AG04449 (cell line): ENCODE data around the gene BAZ1B.

Experiments
- CTCF ChIA-PET: fragments of 350-600 bp; formaldehyde crosslinking; extraction: SDS; loops from one replicate; lab custom pipeline; 2021; ENCODE audit warnings: antibody characterized with exemption; lab: Yijun Ruan, JAX
- POLR2A ChIA-PET: fragments of 400-600, 350-600 bp; formaldehyde crosslinking; extraction: SDS; loops from one replicate; lab custom pipeline; 2020; ENCODE audit warnings: antibody characterized with exemption, inconsistent platforms; lab: Yijun Ruan, JAX
- DNase-seq: peaks from one replicate; pipeline ENCODE4 v3.0.0-alpha.2; 2010; ENCODE audit warnings: low read depth, low spot score
- H3K4me3 ChIP-seq: 2 replicates; pipeline ENCODE4 v1.5.1; 2011; ENCODE audit warnings: low read depth, mild to moderate bottlenecking, control low read depth, low read length
- TF ChIP-seq, protein P1 (sequence below): IDR thresholded peaks from one replicate; pipeline ENCODE4 v1.5.1; 2011; ENCODE audit warnings: mild to moderate bottlenecking, moderate library complexity, low read length, control low read depth, inconsistent platforms; ENCODE audit not compliant: insufficient read depth; ENCODE audit errors: missing control alignments

Gene BAZ1B

DNA sequence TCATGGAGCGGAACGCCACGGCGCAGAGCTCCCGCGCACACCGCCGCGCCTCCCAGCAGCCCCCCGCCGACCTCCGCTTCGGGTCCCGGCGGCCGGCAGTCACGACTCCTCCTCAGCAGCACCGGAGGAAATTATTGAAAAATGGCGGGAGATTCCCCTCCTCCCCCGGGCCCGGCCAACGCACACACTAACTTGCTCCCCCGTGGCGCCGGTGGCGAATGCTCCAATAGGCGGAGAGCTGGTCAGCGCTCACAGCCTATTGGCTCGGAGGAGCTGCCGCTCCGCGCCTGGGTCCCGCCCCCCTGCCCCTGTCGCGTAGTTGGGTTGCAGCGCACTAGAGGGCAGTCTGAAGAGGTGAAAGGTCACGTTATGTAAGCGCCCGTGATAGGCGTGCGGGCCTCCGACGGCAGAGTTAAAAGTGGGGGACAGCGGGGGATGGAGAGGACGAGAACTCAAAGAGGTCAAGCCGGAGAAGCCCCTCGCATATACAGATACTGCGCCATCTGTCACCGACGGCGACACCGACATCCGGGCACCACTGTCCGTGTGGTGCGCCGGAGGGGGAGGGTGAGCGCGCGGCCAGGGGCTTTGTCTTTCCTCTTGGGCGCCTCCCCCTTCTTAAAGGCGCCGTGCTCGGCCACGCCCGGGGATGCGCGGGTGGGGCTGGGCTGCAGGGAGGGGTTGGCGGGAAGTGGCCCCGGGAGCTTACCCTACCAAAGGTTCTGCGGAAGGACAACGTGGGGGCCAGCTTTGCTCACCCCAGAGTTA, at the start of gene BAZ1B:
Gene BAZ1B, minus strand, starts transcription at position 189 of the 768 bp plus-strand sequence. CDS start 360 bp downstream, outside the sequence.
- CTCF ChIA-PET: interaction anchor here (1.0 to 1.1 kb wide), 3 partner anchors 16 to 193 kb away, joined by 3 to 5 read pairs (median 3); no protein-coding TSS in a partner anchor

DNA sequence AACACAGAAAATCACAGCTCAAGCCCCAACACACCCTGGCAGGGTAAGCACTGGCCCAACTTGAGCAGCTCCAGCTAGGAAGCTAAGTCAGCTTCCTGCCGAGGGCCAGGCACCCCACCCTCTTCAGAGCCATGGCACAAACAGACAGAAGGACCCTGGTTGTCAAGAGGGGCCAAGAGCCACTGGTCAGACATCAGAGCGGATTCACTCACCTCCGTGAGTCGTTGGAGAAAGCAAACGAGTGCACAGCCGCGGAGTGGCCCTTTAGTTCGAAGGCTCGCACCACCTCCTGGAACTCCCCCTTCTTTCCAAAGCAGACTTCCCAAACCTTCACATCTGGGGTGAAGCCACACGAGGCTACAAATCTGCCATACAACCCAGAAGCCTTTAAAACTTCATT, 48.9 kb upstream of the BAZ1B start:
- no peak for DNase-seq
- ChIA-PET CTCF (no interaction called here), POLR2A (no interaction called here)
- H3K4me3 ChIP-seq: no peak overlapping the region
- TF ChIP-seq, protein P1, sequence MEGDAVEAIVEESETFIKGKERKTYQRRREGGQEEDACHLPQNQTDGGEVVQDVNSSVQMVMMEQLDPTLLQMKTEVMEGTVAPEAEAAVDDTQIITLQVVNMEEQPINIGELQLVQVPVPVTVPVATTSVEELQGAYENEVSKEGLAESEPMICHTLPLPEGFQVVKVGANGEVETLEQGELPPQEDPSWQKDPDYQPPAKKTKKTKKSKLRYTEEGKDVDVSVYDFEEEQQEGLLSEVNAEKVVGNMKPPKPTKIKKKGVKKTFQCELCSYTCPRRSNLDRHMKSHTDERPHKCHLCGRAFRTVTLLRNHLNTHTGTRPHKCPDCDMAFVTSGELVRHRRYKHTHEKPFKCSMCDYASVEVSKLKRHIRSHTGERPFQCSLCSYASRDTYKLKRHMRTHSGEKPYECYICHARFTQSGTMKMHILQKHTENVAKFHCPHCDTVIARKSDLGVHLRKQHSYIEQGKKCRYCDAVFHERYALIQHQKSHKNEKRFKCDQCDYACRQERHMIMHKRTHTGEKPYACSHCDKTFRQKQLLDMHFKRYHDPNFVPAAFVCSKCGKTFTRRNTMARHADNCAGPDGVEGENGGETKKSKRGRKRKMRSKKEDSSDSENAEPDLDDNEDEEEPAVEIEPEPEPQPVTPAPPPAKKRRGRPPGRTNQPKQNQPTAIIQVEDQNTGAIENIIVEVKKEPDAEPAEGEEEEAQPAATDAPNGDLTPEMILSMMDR: no peak

More for the DNA sequence above, at the start of gene BAZ1B:
- H3K4me3 ChIP-seq: peak within 1 kb of the TSS; percentile 76
- TF ChIP-seq, protein P1: peak; percentile 16
- POLR2A ChIA-PET: interaction anchor here (0.7 to 1.4 kb wide), 4 partner anchors 8 to 44 kb away, joined by 3 to 6 read pairs (median 4); no protein-coding TSS in a partner anchor
- peak; percentile 73 for DNase-seq

DNA sequence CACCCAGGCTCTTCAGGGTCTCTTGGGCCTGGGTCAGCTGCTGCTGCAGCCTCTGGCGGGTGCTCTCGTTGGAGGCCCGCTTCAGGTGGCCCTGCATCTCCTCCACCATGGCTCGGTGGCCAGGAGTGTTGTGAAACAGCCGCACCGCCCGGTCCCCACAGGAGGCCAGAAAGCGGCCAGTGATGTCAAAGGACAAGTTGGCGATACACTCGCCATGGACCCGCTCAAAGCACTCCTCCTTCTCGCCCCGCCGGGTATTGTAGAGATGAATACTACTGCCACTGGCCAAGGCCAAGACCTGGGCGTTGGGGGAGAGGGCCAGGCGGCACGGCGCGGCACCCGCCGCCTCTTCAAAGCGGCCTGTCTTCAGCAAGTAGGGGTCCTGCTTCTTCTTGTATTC, 48.4 kb upstream of the BAZ1B start:
- ChIA-PET POLR2A (no interaction called here), CTCF (no interaction called here)
- TF ChIP-seq, protein P1: no peak
- H3K4me3 ChIP-seq: no peak overlapping the region
- no peak for DNase-seq

DNA sequence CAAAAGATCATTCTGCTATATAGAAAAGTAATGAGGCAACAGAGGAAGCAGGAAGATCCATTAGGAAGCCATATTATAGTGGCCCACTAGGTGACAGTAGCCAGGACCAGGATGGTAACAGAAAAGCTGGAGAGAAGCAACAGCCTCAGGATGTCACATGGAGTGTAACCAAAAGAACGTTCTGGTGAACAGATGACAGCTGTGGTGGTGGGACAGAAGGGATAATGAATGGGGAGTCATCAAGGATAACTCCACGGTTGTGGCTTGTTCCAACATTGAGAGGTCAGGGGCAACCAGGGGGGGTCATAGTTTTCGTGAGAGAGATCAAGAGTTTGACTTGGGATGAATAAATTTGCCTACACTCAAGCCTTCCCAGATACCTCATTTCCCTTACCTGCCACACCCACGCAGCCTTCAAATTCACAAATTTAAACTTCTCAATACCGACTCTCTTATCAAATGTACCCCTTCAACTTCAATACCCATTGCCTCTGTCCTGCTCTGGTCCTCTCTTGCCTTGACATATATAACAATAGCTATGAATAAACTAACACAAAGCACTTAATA, 47.0 kb upstream of the BAZ1B start:
- DNase-seq: no peak
- TF ChIP-seq, protein P1: no peak
- CTCF ChIA-PET: interaction anchor here (1.1 kb wide), 1 partner anchor 157 kb away, joined by 5 read pairs; no protein-coding TSS in a partner anchor
- POLR2A ChIA-PET: interaction anchor here (0.9 kb wide), 1 partner anchor 12 kb away, joined by 4 read pairs; the partner anchor contains the start of gene BCL7B
- no peak overlapping the region for H3K4me3 ChIP-seq

DNA sequence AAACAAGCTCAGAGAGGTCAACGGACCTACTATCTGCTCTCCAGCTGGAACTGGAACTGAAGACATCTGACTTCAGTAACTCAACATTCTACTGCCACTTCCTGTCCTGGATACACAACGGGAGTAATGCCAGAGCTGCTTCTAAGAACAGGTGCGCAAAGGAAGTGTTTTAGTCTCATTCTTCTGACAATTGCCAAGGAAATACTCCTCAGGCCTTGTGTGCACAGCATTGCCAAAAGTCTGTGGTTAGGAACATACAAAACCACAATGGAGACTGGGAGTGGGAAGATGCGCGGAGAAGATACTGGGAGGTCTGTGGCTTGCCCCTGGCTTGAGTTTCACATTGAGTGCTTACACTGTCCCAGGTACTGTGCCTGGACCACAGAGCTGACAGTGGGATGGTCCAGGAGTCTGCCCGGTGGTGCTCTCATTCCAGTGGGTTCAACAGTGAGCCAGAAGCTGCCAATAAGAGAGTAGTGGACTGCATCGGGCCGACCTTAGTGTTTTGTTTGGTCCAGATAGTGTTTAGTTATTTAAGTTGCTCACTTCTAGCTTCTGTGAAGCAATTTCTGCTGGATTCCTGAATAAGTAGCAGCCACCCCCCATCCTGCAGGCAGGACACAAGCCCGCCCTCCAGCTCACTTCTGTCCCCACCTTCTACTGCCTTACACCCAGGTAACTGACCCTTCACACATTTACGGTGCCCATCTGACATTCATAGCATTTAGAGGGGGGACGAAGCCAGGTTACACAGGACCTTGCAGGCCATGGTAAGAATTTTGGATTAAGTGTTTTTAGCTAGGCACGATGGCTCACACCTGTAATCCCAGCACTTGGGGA, 46.0 kb upstream of the BAZ1B start:
- DNase-seq: no peak

More for the DNA sequence above, 46.0 kb upstream of the BAZ1B start:
- no peak overlapping the region for H3K4me3 ChIP-seq
- POLR2A ChIA-PET: interaction anchor here (0.9 to 1.2 kb wide), 2 partner anchors 10 to 11 kb away, joined by 4 read pairs; partner anchors contain the start of genes BCL7B and TBL2
- TF ChIP-seq, protein P1: no peak
- CTCF ChIA-PET: interaction anchor here (0.9 to 2.8 kb wide), 3 partner anchors 9 to 287 kb away, joined by 3 to 14 read pairs (median 4); partner anchors contain the start of genes BCL7B and TBL2
